GM19467 (cell line): ENCODE results near the gene FGGY.
"Not testable (repeated sequence)": the region's sequence is repeated elsewhere in the genome, so short reads cannot be mapped to it uniquely, and the experiment has no call there.

Source experiments
- ATAC-seq: cut with Tn5 transposase; IDR thresholded peaks from one replicate; pipeline ENCODE4 v1.9.1; 2021; ENCODE audit warnings: mild to moderate bottlenecking, moderate library complexity; ENCODE audit not compliant: unreplicated experiment

The FGGY gene

GRCh38 chr1:59538476-59538875 lies 241.6 kb downstream of the FGGY start:
- not testable (repeated sequence) for ATAC-seq

GRCh38 chr1:59539961-59540681 lies 243.2 kb downstream of the FGGY start:
- no peak for ATAC-seq

GRCh38 chr1:59541161-59541560 lies 244.3 kb downstream of the FGGY start:
- no peak for ATAC-seq

DNA sequence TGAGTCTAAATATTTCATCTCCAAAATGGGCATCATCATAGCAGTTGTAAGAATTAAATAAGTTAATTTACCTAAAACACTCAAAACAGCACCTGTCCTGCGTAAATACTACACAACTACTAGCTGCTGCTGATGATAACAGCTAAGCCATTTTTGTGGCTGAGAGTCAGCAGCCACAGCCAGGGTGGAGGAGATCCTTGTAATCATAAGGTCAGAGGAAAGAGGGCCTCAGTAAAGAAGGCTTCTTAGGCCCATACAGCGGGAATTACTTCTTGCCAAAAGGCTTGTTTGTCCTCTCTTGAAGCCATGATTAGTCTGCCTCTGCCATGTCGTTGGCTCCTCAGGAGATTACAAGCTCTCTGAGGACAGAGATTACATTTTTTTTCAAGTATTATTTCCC lies 245.0 kb downstream of the FGGY start:
- no peak for ATAC-seq

DNA sequence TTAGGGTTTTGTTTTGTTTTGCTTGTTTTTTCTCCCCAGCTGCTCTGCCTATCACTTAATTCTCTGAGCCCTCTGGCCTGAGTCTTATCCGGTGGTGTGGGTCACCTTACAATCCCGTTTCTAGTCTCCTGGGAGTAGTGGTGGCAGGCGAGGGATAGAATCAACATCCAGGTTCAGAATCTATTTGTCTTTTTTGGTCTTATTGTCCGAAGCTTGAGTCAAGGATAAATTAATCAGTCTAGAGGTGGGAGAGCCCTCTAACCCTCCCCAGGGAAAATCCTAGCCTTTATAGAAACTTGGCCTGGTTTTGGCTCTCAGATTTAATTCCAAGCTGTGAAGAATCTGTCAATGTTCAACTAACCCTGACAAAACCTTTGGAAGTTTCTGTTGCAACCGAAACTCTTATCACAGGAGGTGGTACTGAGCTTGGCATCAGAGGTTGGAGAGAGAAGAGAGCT lies 246.3 kb downstream of the FGGY start:
- ATAC-seq = no peak

- ATAC-seq = no peak
These were observed 247.9 kb downstream of the FGGY start for GRCh38 chr1:59544615-59545293.

DNA sequence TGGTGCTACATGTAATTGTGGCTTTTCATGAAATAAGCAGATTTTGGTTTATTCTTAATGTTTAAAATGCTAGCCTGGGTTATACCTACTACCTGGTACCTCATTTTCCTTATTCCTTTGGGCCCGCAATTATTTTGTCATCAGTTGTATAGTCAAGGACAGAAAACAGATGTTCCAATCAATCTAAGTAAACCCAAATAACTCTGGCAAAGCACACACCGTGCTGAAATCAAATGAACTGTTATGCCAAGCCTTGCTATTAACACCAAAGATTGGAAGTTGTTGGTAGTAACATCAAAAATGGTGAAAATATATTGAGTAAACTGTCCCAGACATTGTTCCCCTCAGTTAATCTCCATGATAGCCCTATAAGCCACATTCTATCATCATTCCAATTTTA lies 248.9 kb downstream of the FGGY start:
- no peak for ATAC-seq

DNA sequence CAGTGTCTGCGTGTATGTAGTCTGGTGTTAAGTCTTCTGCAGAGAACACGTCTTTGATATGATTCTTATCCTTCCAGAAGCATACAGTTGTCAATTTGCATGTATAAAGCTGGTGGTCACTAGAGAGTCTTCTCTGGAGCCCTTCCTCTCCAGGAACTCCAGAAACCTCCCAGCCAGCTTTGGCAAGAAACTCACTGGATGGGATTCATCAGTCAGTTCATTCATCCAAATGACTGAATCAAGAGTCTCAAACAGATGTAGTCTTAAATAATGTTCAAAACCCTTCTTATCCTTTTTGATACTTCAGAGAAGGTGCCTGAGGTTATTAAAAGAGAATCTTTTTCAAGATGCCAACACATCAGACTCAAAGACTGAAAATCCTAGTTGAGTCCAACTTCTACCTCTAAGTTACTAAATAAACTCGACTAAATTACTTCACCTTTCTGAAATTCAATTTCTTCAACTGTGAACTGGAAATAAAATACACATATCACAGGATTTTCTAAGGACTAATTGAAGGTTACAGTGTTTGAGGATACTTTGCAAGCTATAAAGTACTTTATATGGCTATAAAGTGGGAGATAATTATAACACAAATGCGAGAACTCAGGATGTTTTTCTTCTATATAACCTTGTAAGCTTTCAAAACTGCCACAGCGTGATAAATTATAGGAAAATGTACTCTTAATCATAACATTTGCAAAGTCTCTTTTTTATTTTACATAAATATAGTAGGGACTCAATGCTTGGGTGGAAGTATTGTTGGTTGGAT lies 252.4 kb downstream of the FGGY start:
- ATAC-seq = no peak

- no peak for ATAC-seq
These were observed 253.0 kb downstream of the FGGY start for GRCh38 chr1:59549903-59550302.

- no peak for ATAC-seq
These were observed 255.1 kb downstream of the FGGY start for GRCh38 chr1:59552007-59552406.

GRCh38 chr1:59553371-59553770 lies 256.5 kb downstream of the FGGY start:
- ATAC-seq = no peak

DNA sequence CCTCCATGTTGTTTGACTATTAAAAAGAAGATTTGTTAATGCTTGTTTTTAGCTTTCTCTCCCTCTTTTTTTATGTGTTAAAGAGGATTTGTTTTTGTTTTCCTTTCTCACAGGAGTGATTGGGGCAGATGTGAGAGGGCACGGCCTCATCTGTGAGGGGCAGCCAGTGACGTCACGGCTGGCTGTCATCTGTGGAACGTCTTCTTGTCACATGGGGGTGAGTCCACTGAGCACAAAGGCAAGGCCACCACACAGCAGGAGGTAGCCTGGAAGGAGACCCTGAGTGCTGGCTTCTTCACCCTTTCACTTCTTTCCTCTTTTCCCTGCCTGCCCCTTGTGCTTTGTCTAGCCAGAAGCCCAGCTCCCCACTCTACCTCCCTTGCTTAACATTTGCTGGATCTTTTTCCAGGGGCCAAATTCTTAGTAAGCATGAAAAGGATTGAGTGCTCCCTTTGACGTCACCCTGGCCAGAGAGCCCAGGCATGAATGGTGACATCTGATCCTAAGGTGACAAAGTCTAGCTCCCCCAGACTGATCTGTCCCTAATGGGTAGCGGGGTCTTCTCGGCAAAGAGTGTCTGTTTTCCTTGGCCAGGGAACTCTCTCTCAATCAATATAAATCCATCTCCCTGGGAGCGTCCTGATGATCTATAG lies 257.2 kb downstream of the FGGY start:
- ATAC-seq = no peak

DNA sequence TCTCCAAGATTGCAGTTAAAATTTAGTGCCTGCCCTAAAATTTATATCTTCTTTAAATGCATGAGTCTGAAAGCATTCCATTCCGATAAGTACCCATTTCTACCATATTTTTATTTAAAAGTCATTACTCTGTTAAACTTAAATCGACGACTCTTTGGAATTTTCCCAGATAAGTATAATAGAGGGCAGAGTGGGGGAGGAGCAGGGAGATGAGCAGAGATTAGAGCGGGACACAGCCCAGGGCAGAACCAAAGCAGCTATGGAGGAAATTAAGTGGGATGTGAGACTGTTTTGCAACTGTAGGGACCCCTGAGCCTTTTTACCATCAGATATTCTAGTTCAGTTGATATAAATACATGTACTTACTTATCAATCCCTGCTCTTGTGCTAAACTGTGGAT lies 257.9 kb downstream of the FGGY start:
- ATAC-seq = no peak

GRCh38 chr1:59556398-59556797 lies 259.5 kb downstream of the FGGY start:
- ATAC-seq = no peak

DNA sequence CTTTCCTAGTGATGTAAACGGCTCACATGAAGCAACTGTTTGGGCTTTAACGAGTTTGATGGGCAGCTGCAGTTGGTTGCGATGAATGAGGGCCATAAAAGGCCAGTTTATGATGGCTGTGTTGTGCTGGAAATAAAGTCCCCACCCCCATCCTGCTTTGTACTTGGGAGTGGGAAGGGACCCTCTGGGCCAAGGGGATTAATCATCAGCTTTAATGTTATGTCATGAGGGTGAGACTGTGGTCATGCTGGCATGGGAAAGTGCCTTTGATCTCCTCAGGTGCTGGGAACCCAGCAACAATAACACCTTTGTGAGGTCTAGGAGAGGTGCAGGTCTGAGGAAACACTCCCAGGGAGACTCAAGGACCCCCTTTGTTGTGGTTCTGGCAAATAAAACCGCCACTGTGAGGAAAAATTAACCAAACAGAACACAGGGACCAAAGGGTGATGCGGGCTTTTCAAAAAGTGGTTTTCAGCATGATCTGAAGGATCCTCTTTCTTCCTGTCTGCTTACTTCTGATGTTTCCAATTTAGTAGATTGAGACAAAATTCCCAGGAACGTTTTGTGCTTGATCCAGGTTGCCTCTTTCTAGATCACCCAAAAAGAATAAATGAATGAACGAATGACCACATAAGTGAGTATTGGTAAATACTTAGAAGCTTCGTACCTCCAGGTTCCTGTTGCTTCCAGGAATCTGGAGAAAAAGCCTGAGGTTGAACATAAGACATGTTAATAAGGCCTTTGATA lies 260.1 kb downstream of the FGGY start:
- no peak for ATAC-seq

DNA sequence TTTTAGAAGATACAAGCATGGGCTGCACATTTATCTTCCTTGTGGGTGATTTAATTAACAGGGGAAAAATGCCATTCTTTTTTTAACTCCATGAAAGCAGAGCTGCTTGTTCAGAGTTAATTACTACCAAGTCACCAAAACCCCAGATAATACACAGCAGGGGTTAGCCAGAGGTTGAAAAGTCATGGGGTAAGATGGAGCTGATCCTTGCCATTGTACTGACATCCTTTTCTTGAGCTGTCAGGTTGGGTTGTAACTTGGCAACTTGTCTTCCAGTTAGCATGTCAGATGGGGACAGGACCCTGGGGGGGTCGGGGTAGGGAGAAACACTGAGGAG lies 260.6 kb downstream of the FGGY start:
- no peak for ATAC-seq

DNA sequence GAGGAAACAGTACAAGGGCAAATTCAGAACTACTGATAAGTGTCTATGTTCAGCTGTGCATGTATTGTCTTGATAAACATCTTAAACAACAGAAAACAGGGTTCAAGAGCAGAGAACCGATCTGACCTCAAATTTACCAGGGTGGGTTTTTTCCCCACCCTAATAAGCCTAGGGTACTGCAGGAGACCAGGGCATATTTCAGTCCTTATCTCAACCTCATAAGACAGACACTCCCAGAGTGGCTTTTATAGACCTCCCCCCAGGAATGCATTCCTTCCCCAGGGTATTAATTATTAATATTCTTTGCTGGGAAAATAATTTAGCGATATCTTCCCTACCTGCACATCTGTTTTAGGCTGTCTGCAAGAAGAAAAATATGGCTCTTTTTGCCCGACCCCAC lies 261.7 kb downstream of the FGGY start:
- ATAC-seq = not testable (repeated sequence)

DNA sequence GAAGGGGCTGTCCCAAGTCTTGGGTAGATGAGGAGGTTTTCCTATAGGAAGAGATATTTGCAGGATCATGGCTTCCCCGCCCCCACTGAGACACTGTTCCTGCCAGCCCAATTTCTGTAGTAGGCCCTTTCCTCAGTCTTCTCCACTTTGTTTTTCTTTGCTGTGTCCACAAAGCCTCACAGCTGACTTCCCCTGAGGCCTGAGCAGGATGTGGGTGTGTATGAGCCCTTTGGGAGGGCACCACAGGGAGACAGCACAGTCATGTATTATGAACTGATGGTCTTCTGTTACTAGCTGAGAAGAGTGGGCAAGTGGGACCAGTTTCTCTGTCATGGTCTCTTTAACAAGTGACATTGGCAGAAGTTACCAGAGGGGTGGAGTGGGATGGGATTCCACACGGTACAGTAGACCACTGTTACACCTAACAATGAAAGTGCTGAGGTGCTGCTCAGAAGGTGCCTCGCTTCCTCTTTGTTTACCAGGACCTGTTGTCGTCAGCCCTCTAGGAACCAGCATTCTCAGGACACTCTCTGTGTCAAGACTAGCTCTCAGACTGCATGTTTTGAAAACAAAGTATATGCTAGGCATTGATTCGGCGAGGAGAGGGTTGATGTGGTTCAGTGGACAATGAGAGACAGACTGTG lies 264.0 kb downstream of the FGGY start:
- ATAC-seq = peak; percentile 67

- no peak for ATAC-seq
These were observed 264.9 kb downstream of the FGGY start for GRCh38 chr1:59561796-59562195.

DNA sequence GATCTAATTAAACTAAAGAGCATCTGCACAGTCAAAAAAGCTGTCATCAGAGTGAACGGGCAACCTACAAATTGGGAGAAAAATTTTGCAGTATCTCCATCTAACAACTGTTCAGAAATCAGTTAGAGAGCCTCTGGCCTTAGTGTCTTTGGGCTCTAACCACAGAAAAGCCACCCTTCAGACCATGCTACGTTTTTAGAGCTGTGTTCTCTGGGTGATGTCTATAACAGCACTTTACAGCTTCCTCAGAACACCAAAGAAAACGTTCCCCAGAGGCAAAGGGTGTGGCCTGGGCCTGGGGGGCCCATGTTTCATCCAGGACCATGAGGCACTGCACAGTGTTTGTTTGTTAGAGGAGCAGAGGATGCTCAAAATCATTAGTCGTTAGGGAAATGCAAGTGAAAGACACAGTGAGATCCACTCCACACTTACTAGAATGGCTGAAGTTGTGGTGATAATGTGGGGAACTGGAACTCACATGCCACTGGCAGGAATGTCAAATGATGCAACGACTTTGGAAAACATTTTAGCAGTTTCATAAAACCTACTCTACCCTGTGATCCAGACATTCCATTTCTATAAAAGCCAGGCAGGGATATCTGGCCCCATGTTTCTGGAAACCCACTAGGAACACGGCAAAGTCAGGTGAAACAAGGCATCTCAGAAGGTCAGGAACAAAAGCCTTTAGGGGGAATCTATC lies 267.4 kb downstream of the FGGY start:
- ATAC-seq = no peak
